ENCODE results near the gene SFT2D2.

The SFT2D2 gene

DNA sequence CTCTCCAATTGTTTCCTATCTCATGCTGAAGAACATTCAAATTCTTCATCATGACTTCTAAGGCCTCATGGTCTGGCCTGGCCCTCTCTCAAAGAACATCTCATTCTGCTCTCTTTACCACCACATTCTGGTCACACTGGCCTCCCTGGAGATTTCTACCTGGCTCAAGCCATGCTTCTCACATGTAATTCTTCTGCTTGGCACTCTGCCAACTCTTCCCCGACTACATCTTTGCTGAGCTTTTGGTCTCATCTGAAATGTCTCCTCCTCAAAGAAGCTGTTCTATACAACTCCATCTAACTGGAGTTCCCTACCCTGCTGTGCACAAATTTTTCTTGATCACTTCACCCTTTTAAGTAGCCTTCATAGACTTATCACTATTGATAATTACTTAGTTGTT, 53.4 kb downstream of the SFT2D2 start:
- no peak for DNase-seq (ENCODE audit: low spot score)
- TF ChIP-seq, protein P1, sequence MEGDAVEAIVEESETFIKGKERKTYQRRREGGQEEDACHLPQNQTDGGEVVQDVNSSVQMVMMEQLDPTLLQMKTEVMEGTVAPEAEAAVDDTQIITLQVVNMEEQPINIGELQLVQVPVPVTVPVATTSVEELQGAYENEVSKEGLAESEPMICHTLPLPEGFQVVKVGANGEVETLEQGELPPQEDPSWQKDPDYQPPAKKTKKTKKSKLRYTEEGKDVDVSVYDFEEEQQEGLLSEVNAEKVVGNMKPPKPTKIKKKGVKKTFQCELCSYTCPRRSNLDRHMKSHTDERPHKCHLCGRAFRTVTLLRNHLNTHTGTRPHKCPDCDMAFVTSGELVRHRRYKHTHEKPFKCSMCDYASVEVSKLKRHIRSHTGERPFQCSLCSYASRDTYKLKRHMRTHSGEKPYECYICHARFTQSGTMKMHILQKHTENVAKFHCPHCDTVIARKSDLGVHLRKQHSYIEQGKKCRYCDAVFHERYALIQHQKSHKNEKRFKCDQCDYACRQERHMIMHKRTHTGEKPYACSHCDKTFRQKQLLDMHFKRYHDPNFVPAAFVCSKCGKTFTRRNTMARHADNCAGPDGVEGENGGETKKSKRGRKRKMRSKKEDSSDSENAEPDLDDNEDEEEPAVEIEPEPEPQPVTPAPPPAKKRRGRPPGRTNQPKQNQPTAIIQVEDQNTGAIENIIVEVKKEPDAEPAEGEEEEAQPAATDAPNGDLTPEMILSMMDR (IDR thresholded peaks at IDR 0.05; ENCODE audit: extremely low read depth, insufficient read depth, missing control alignments) = no peak
- in situ Hi-C loops (cut with MboI; ENCODE audit: low pct_unique_long_range_greater_than_20kb, low sequenced_read_pairs, unreplicated experiment) = no loop called here

DNA sequence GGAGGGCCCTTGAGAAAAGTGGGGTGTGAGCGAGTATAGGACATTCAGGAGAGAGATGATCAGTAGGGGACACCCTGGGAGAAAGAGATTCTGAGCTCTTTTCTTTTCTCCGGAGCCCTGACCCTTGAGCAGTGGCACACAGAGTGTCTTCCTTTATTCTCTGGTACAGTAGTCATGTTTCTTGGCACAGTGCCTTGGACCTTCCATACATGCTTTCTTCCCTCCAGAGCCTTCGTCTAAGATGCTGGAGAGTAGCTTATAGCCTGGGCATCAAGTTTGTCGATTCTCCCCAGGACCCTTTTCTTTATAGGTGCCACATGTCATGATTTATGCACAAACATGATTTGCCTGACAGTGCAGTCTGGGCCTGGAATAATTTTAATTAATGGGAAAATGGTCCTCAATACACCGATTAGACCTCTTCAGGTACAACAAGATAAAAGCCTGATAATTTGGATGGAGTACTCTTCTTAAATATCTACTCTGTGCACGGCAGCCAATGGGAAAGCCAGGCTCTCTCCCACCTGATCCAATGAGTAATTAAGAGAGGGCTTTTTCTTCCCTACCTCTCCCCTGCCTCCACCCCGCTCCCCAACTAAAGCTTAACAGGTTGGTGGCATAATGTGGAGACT, 54.6 kb downstream of the SFT2D2 start, which contains the start of gene TBX19:
TBX19 (plus strand) TSS at position 582 of the 632 bp plus-strand sequence. CDS start 214 bp downstream, outside the sequence.
- DNase-seq (ENCODE audit: low spot score) = no peak
- TF ChIP-seq, protein P1 (IDR thresholded peaks at IDR 0.05; ENCODE audit: extremely low read depth, insufficient read depth, missing control alignments) = no peak
- in situ Hi-C loops (cut with MboI; ENCODE audit: low pct_unique_long_range_greater_than_20kb, low sequenced_read_pairs, unreplicated experiment) = no loop called here

DNA sequence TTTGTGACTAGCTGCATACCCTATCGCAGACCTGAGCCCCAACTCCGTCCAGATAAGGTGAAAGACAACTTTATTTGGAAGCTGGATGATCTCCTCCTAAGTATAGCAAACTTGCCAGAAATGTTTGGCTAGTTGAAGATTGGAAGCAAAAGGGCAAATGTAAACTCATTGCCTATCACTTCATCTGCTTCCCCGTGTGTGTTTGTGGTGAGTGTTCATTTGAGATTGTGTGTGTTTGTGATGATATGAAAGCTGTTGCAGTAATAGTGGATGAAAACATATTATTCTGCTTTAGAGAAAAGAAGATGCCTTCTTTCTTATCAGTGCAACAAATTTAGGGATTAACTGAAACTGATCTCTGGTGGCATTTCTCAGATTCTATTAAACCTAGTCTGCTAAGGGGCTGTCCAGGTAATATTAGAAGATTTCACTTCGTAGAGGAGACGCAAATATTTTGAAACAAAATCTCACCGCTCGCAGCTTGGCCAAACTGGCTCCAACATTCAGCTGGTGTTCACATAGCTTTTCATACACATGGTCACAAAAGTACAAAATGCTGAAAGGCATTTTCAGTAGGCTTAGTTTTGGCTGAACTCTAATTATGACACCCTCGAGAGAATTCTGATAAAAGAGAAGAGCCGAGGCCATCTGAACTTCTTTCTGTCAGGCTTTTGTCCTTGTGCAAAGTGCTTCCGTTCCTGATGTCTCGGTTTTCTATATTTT, 56.0 kb downstream of the SFT2D2 start:
- in situ Hi-C loops (cut with MboI; ENCODE audit: low pct_unique_long_range_greater_than_20kb, low sequenced_read_pairs, unreplicated experiment) = no loop called here
- TF ChIP-seq, protein P1 (IDR thresholded peaks at IDR 0.05; ENCODE audit: extremely low read depth, insufficient read depth, missing control alignments) = no peak
- no peak for DNase-seq (ENCODE audit: low spot score)

GRCh38 chr1:168285521-168285790, 59.7 kb downstream of the SFT2D2 start:
- DNase-seq (ENCODE audit: low spot score) = no peak
- TF ChIP-seq, protein P1 (IDR thresholded peaks at IDR 0.05; ENCODE audit: extremely low read depth, insufficient read depth, missing control alignments) = no peak
- in situ Hi-C loops (cut with MboI; ENCODE audit: low pct_unique_long_range_greater_than_20kb, low sequenced_read_pairs, unreplicated experiment) = no loop called here

- no peak for DNase-seq (ENCODE audit: low spot score)
- in situ Hi-C loops (cut with MboI; ENCODE audit: low pct_unique_long_range_greater_than_20kb, low sequenced_read_pairs, unreplicated experiment) = no loop called here
- TF ChIP-seq, protein P1 (IDR thresholded peaks at IDR 0.05; ENCODE audit: extremely low read depth, insufficient read depth, missing control alignments) = no peak
Observed at GRCh38 chr1:168285971-168286927, 60.4 kb downstream of the SFT2D2 start.

- in situ Hi-C loops (cut with MboI; ENCODE audit: low pct_unique_long_range_greater_than_20kb, low sequenced_read_pairs, unreplicated experiment) = no loop called here
- TF ChIP-seq, protein P1 (IDR thresholded peaks at IDR 0.05; ENCODE audit: extremely low read depth, insufficient read depth, missing control alignments) = no peak
- DNase-seq (ENCODE audit: low spot score) = no peak
Observed at GRCh38 chr1:168287237-168287664, 61.4 kb downstream of the SFT2D2 start.
